ENCODE data around the gene TNN.

TNN gene

DNA sequence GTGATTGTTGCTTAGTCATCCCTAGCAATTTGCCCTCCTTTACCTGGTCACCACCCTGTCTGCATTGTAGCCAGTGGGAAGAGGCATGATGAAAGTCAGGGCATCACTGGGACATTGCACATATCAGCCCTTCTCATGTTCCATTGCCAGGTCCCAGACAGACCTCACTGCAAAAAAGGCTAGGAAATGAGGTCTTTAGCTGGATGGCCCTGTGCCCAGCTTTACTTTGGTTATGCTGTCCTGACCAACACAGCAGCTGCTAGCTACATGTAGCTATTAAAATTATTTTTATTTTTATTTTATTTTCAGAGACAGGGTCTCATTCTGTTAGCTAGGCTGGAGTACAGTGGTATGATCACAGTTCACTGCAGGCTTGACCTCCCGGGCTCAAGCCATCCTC lies 52.9 kb downstream of the TNN start:
- in situ Hi-C loops (cut with HindIII; ENCODE audit: low sequenced_read_pairs): no loop called here
- H3K4me3 ChIP-seq (ENCODE audit: low read depth, low read length): no peak overlapping the region
- TF ChIP-seq, protein P1, sequence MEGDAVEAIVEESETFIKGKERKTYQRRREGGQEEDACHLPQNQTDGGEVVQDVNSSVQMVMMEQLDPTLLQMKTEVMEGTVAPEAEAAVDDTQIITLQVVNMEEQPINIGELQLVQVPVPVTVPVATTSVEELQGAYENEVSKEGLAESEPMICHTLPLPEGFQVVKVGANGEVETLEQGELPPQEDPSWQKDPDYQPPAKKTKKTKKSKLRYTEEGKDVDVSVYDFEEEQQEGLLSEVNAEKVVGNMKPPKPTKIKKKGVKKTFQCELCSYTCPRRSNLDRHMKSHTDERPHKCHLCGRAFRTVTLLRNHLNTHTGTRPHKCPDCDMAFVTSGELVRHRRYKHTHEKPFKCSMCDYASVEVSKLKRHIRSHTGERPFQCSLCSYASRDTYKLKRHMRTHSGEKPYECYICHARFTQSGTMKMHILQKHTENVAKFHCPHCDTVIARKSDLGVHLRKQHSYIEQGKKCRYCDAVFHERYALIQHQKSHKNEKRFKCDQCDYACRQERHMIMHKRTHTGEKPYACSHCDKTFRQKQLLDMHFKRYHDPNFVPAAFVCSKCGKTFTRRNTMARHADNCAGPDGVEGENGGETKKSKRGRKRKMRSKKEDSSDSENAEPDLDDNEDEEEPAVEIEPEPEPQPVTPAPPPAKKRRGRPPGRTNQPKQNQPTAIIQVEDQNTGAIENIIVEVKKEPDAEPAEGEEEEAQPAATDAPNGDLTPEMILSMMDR (IDR thresholded peaks at IDR 0.05; ENCODE audit: low read depth, low read length): no peak
- no peak for DNase-seq (ENCODE audit: low read depth, low spot score)

DNA sequence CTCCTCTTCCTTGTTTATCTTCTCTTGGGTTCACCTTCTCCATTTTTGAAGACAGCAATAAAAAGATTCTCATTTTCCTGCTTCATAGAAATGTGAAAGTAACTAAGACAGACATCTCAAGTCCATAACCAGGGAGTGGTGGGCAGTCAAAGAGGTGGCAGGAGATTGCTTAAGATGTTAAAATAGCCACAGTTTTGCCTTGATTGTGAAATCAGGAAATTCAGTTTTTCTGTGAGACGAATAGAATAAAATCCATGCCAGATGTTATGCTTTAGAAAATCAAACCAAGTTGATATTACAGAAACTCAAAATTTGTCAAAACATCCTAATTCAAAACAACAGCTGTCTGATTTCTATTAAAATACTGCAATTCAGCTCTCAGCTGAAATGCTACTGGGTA lies 57.2 kb downstream of the TNN start:
- in situ Hi-C loops (cut with HindIII; ENCODE audit: low sequenced_read_pairs): no loop called here
- no peak for DNase-seq (ENCODE audit: low read depth, low spot score)
- no peak overlapping the region for H3K4me3 ChIP-seq (ENCODE audit: low read depth, low read length)
- TF ChIP-seq, protein P1 (IDR thresholded peaks at IDR 0.05; ENCODE audit: low read depth, low read length): no peak

DNA sequence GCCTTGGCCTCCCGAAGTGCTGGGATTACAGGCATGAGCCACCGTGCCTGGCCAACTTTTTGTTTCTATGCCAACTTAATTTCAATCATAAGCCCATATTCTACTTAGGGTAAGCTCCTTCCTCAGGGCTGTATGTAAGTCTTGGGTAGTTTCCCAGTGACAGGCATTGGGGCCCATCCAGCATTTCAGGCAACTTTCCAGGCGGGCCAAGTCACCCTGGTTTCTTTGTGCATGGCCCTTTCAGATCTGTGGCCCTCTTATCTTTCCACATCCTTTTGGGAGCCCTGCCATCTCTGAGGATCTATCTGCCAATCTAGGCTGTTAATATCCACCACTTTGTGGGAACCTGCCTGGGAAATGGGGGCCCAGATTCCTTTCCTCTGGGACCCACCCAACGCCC lies 58.7 kb downstream of the TNN start:
- TF ChIP-seq, protein P1 (IDR thresholded peaks at IDR 0.05; ENCODE audit: low read depth, low read length): no peak
- DNase-seq (ENCODE audit: low read depth, low spot score): no peak
- H3K4me3 ChIP-seq (ENCODE audit: low read depth, low read length): no peak overlapping the region
- in situ Hi-C loops (cut with HindIII; ENCODE audit: low sequenced_read_pairs): no loop called here

DNA sequence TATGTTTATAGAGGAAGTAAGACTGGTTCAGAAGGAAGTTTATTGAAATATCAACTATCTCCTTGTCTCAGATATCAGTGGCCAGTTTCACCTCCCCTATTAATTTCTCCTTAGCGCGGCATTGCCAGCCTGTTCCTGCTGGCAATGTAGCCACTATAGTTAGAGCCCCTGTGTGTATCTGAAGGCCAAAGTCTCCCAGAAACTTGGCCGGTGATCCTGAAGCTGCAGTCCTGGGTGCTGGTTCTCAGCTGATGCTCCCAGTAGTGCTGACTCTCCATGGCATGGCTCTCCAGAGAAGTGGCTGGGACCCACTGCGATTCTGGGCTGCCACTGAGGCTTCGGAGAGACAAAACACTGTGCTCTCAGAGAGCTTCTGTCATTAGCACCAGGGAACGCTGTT lies 59.9 kb downstream of the TNN start:
- no peak for DNase-seq (ENCODE audit: low read depth, low spot score)
- TF ChIP-seq, protein P1 (IDR thresholded peaks at IDR 0.05; ENCODE audit: low read depth, low read length): no peak
- H3K4me3 ChIP-seq (ENCODE audit: low read depth, low read length): no peak overlapping the region
- in situ Hi-C loops (cut with HindIII; ENCODE audit: low sequenced_read_pairs): no loop called here

- in situ Hi-C loops (cut with HindIII; ENCODE audit: low sequenced_read_pairs): no loop called here
- no peak for DNase-seq (ENCODE audit: low read depth, low spot score)
- no peak overlapping the region for H3K4me3 ChIP-seq (ENCODE audit: low read depth, low read length)
- TF ChIP-seq, protein P1 (IDR thresholded peaks at IDR 0.05; ENCODE audit: low read depth, low read length): no peak
Observed at GRCh38 chr1:175128523-175128922, 60.9 kb downstream of the TNN start.

DNA sequence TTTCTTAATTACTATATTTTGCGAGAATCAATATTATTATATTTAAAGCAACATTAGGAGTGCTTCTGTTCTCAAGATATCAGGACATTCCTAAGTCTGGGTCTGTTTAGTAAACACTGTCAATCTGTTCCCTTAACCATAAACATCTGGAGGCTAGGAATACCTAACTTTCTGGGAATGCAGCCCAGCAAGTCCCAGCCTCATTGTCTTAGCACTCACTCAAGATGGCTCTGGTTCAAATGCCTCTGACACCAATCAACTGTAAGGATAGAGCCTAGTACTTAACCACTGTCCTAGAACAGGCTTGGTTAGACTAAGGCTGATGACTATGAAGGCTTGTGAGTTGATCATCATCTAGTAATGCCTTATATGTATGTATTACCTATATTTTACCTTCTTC lies 61.5 kb downstream of the TNN start:
- in situ Hi-C loops (cut with HindIII; ENCODE audit: low sequenced_read_pairs): no loop called here
- TF ChIP-seq, protein P1 (IDR thresholded peaks at IDR 0.05; ENCODE audit: low read depth, low read length): no peak
- no peak for DNase-seq (ENCODE audit: low read depth, low spot score)
- H3K4me3 ChIP-seq (ENCODE audit: low read depth, low read length): no peak overlapping the region

DNA sequence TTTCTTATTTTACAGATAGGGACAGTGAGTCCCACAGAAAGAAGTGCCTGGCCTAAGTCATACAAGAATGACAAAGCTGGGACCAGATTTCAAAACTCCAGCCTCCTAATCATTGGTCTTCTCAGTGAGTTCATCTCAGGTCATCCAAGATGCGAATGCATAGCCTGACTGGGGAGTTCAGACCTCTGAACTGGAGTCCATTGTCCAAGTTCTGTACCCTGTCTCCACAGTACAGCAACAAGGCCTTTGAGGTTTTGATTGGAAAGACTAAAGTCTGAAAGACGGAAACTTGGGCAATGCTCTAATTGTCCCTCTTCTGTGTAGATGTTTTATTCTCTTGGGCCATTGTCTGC lies 62.0 kb downstream of the TNN start:
- no peak for DNase-seq (ENCODE audit: low read depth, low spot score)
- in situ Hi-C loops (cut with HindIII; ENCODE audit: low sequenced_read_pairs): no loop called here
- no peak overlapping the region for H3K4me3 ChIP-seq (ENCODE audit: low read depth, low read length)
- TF ChIP-seq, protein P1 (IDR thresholded peaks at IDR 0.05; ENCODE audit: low read depth, low read length): no peak
